ENCODE data around the gene ZNF414.

GRCh38 chr19:8489561-8490394 lies 24.2 kb downstream of the ZNF414 start:
- TF ChIP-seq CTCF (IDR thresholded peaks at IDR 0.05) = no peak
- TF ChIP-seq POLR2A (IDR thresholded peaks at IDR 0.05) = no peak
